Esophagus squamous epithelium (tissue), 5 donors: ENCODE results near the gene WIPF3. TPM values are rescaled to one million over a fixed set of nuclear protein-coding genes. Genes with fewer than 3 reads are reported as not detected.

ENCODE experiments used
- DNase-seq: peaks from one replicate; lab custom pipeline; 2025; lab: John Stamatoyannopoulos, UW
- H3K27ac ChIP-seq, 4 donors: fragments of 200-600 bp; sonication (generic); one replicate each; pipeline ENCODE4 v1.5.1; 2016 to 2019; ENCODE audit warnings: mild to moderate bottlenecking in 1 of 4
- H3K27me3 ChIP-seq, 4 donors: fragments of 200-600 bp; sonication (generic); 1 replicate in 3 of 4; 2 replicates in 1 of 4; pipeline versions ENCODE4 v1.5.1 to v1.6.0; 2017 to 2021; ENCODE audit warnings: antibody characterized with exemption in 1 of 4
- H3K36me3 ChIP-seq, 3 donors: fragments of 200-600 bp; sonication (generic); one replicate each; pipeline ENCODE4 v1.5.1; 2016 to 2019
- H3K4me1 ChIP-seq, 3 donors: fragments of 200-600 bp; sonication (generic); one replicate each; pipeline ENCODE4 v1.5.1; 2017 to 2019
- H3K4me3 ChIP-seq, 4 donors: fragments of 200-600 bp; sonication (generic); 1 replicate in 3 of 4; 2 replicates in 1 of 4; pipeline ENCODE4 v1.5.1; 2016 to 2019; ENCODE audit warnings: mild to moderate bottlenecking in 2 of 4, moderate library complexity in 1 of 4
- H3K9me3 ChIP-seq, 3 donors: fragments of 200-600 bp; sonication (generic); one replicate each; pipeline ENCODE4 v1.5.1; 2016 to 2019
- CTCF ChIP-seq, 6 experiments: fragments of 450-650 bp in 4 of 6; fragments of 200-600 bp in 2 of 6; sonication (generic) in 2 of 6; IDR thresholded peaks; one replicate each; pipeline ENCODE4 v1.5.1; 2016 to 2019; ENCODE audit warnings: antibody characterized with exemption in 6 of 6, mild to moderate bottlenecking in 4 of 6, moderate library complexity in 4 of 6
- POLR2A ChIP-seq, 4 donors: fragments of 450-650 bp; IDR thresholded peaks; one replicate each; pipeline ENCODE4 v1.6.1; 2017; ENCODE audit warnings: antibody characterized with exemption in 4 of 4, mild to moderate bottlenecking in 4 of 4, moderate library complexity in 3 of 4
- WGBS, 2 donors: methylation state at CpG; one replicate each; pipeline ENCODE4 v1.1.5; 2018; 5-methylcytosine and 5-hydroxymethylcytosine counted together
- intact Hi-C: fragments of 100-400 bp; cut with DNase I; formaldehyde crosslinking; loops from one replicate; pipeline ENCODE4 v1.15.0; 2022
- total RNA-seq, 4 donors: library from RNA; depleted of rRNA; stranded (reverse); fragments of >200 nt; gene quantifications; one replicate each; pipeline ENCODE4 v1.1.0, GENCODE V29; 2016
- donor health status: DM: yes; HTN: yes; CAD: no.

The WIPF3 gene
- total RNA-seq, 4 donors from 2014 or later = 0.18 to 1.1 (median 0.61) TPM; not detected in 1

GRCh38 chr7:29851487-29851886 lies 45.2 kb downstream of the WIPF3 start:
- intact Hi-C loops = no loop called here
- 65 to 82% methylated on average over 7 of the region's 7 CpGs for WGBS, 2 donors
- H3K27me3 ChIP-seq = peaks cover 0 to 5% (median 0%) of the 10 kb centered on the region in 4 donors
- H3K9me3 ChIP-seq = no peaks in the 10 kb centered on the region
- no peak overlapping the region for H3K4me3 ChIP-seq
- no peak for TF ChIP-seq CTCF (IDR thresholded peaks at IDR 0.05)
- no peak for TF ChIP-seq POLR2A (IDR thresholded peaks at IDR 0.05)
- H3K36me3 ChIP-seq = no peaks in the 10 kb centered on the region
- no peaks in the 10 kb centered on the region for H3K4me1 ChIP-seq
- H3K27ac ChIP-seq = no peak overlapping the region
- no peak for DNase-seq

GRCh38 chr7:29852457-29852856 lies 46.1 kb downstream of the WIPF3 start:
- no peak for DNase-seq
- Histone ChIP-seq H3K36me3 (no peaks in the 10 kb centered on the region), H3K27me3 (peaks cover 0 to 5% (median 0%) of the 10 kb centered on the region in 4 donors), H3K27ac (no peak overlapping the region), H3K4me3 (no peak overlapping the region), H3K4me1 (no peaks in the 10 kb centered on the region), H3K9me3 (no peaks in the 10 kb centered on the region)
- intact Hi-C loops = no loop called here
- no peak for TF ChIP-seq CTCF (IDR thresholded peaks at IDR 0.05)
- no peak for TF ChIP-seq POLR2A (IDR thresholded peaks at IDR 0.05)
- WGBS, 2 donors = 83 to 89% methylated on average over 1 of the region's 1 CpG

GRCh38 chr7:29853072-29853471 lies 46.8 kb downstream of the WIPF3 start:
- no peak for DNase-seq
- Histone ChIP-seq H3K27me3 (peaks cover 0 to 5% (median 0%) of the 10 kb centered on the region in 4 donors), H3K36me3 (no peaks in the 10 kb centered on the region), H3K27ac (no peak overlapping the region), H3K4me3 (no peak overlapping the region), H3K9me3 (no peaks in the 10 kb centered on the region), H3K4me1 (no peaks in the 10 kb centered on the region)
- intact Hi-C loops = no loop called here
- WGBS, 2 donors = 11 to 36% methylated on average over 2 of the region's 2 CpGs
- TF ChIP-seq POLR2A (IDR thresholded peaks at IDR 0.05) (no peak), CTCF (IDR thresholded peaks at IDR 0.05) (no peak)

DNA sequence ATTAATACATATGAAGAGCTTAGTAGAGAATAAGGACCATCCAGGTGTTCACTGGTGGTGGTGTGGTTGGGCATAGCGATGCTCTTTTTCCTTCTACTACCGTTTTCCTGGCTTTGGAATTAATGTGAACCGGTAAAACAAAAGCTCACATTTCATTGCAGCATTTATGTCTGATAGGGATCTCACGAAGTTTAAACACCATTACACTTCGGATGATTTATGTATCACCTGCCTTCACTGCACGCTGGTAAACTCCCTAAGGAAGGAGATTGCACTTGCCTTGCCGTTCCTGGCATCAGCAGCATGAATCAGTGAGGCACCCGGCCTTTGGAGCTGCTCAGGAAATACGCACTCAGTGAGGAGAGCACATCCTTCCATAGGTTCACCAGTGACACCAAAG lies 47.5 kb downstream of the WIPF3 start:
- 78 to 84% methylated on average over 8 to 9 of the region's 9 CpGs for WGBS, 2 donors
- no peak for DNase-seq
- intact Hi-C loops = no loop called here
- no peak overlapping the region for H3K4me3 ChIP-seq
- no peak for TF ChIP-seq POLR2A (IDR thresholded peaks at IDR 0.05)
- peaks cover 0 to 5% (median 0%) of the 10 kb centered on the region in 4 donors for H3K27me3 ChIP-seq
- no peak overlapping the region for H3K27ac ChIP-seq
- no peaks in the 10 kb centered on the region for H3K36me3 ChIP-seq
- no peaks in the 10 kb centered on the region for H3K4me1 ChIP-seq
- H3K9me3 ChIP-seq = no peaks in the 10 kb centered on the region

- Histone ChIP-seq H3K9me3 (no peaks in the 10 kb centered on the region), H3K4me1 (no peaks in the 10 kb centered on the region), H3K27me3 (peaks cover 0 to 5% (median 0%) of the 10 kb centered on the region in 4 donors), H3K27ac (no peak overlapping the region), H3K36me3 (no peaks in the 10 kb centered on the region), H3K4me3 (no peak overlapping the region)
- no peak for DNase-seq
- intact Hi-C loops = no loop called here
- no peak for TF ChIP-seq POLR2A (IDR thresholded peaks at IDR 0.05)
- 38 to 49% methylated on average over 8 of the region's 8 CpGs for WGBS, 2 donors
These were observed 48.1 kb downstream of the WIPF3 start for GRCh38 chr7:29854257-29854938.

DNA sequence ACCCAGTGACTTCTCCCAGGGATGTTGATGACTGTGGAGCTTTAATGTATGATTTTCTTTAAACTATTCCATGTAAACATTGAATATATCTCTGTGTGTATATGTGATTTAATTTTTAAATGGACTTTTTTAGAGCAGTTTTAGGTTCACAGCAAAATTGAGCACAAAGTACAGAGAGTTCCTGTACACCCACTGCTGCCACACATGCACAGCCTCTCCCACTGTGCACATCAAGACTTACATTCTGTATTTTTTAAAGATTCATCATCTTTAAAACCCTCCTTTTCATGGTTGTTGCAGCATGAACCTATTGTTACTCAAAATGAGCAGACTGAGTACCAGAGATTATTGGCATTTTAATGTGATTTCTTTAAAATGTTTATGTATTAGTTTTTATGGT lies 51.3 kb downstream of the WIPF3 start:
- Histone ChIP-seq H3K27me3 (peaks cover 0 to 5% (median 0%) of the 10 kb centered on the region in 4 donors), H3K27ac (no peak overlapping the region)
- DNase-seq = no peak

More for the DNA sequence above, 51.3 kb downstream of the WIPF3 start:
- Histone ChIP-seq H3K4me1 (no peaks in the 10 kb centered on the region), H3K4me3 (no peak overlapping the region), H3K9me3 (no peaks in the 10 kb centered on the region), H3K36me3 (no peaks in the 10 kb centered on the region)
- intact Hi-C loops = no loop called here
- no peak for TF ChIP-seq POLR2A (IDR thresholded peaks at IDR 0.05)
- no peak for TF ChIP-seq CTCF (IDR thresholded peaks at IDR 0.05)
